Activated CD8-positive, alpha-beta memory T cell treated with anti-CD3 and anti-CD28 coated beads, Interleukin-2, amount 50 U/mL, for 24 hours (primary cell): ENCODE results near the gene PTPN21.
"Not testable (repeated sequence)": the region's sequence is repeated elsewhere in the genome, so short reads cannot be mapped to it uniquely, and the experiment has no call there.

Experiments
- DNase-seq: peaks from one replicate; pipeline ENCODE4 v3.0.0-alpha.2; 2020; ENCODE audit errors: extremely low read depth

PTPN21 gene

GRCh38 chr14:88551980-88552431, 2.8 kb downstream of the PTPN21 start:
- no peak for DNase-seq

GRCh38 chr14:88551094-88551870, 3.5 kb downstream of the PTPN21 start:
- DNase-seq = no peak

- no peak for DNase-seq
These were observed 4.7 kb downstream of the PTPN21 start for GRCh38 chr14:88550078-88550477.

DNA sequence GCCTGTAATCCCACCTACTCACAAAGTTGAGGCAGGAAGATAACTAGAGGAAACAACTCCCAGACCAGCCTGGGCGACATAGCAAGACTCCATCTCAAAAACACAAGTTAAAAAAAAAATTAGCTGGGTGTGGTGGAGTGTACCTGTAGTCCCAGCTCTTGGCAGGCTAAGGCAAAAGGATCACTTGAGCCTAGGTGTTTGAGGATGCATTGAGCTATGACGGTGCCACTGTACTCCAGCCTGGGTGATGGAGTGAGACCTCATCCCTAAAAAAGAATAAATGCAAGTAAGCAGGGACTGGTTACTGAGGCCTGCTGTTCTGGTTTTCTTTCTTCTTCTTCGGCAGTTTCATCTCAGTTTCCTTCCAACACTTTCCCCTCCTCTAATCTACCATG, 7.4 kb downstream of the PTPN21 start:
- DNase-seq = no peak

DNA sequence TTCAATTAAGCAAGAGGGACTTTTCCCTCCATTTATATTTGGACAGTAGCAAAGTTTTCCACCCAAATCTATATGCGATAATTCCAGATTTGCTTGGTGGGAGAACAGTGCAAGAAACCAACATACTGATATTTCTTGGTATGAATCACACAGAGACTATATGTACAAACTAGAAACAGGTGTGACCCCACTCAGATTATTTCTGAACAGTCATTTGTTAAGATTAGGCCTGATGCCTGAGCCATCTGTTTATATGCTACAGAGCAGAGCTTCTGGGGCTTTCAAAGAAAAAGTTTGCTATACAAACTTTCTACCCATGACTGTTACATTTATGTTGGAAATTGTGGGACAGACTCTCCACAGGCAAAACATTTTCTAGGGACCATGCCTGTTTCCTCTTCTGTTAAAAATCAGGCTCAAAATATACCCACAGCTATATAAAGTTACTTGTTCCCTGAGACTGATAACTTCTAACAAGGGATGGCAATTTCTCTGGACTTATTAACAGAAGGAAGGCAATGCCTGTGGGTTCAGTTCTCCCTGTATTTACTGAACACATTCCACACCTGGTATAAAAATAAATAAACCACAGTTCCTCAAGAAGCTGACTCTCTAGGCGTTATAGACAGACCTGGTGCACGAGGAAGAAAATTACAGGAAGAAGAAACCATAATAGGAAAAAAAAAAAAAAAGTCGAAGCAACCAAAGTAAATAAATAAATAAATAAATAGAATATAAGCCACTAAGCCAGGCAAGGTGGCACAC, 8.0 kb downstream of the PTPN21 start:
- DNase-seq = no peak

- DNase-seq = no peak
These were observed 9.6 kb downstream of the PTPN21 start for GRCh38 chr14:88545256-88545655.

DNA sequence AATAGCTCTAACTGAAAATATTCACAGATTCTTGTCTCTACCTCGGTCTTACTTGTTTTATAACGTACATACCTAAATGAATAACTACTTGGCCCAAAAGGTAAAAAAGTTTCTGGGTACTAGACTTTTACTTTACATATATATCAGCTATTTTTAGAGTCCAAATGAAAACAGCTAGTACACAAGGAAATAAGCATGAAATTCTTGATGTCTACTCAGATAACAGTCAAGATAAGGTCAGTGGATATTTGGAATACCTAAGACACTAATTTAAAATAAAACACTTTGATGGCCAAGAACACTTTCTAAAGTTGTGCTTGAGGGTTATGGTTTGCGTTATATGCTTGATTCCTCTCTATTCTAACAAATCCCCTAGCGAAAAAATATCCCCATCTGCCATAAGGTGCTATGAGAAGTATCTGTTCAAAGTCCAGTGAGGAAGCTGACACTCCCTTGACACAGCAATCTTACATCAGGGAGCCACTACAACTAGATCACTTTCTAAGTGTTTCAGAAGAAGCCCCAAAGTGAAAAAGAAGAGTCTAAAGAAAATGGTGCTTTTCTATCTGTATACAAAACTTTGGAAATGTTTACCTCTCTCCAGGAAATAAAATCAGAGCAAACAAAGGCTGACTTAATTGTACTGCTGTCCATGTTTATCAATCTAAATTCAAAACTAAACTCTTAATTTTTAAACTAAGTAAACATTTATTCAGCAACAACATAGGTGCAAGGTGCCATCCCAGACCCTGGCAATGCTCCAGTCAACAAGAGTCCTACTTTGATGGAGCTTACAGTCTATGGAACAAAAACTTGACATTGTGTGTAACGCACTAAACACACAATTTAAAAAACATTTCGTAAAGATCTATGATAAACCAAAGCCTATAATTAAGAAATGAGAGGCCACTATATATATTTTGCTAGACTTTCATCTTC, 11.7 kb downstream of the PTPN21 start:
- DNase-seq = no peak

- no peak for DNase-seq
These were observed 13.5 kb downstream of the PTPN21 start for GRCh38 chr14:88541324-88541723.

GRCh38 chr14:88535813-88536212, 19.0 kb downstream of the PTPN21 start:
- no peak for DNase-seq

DNA sequence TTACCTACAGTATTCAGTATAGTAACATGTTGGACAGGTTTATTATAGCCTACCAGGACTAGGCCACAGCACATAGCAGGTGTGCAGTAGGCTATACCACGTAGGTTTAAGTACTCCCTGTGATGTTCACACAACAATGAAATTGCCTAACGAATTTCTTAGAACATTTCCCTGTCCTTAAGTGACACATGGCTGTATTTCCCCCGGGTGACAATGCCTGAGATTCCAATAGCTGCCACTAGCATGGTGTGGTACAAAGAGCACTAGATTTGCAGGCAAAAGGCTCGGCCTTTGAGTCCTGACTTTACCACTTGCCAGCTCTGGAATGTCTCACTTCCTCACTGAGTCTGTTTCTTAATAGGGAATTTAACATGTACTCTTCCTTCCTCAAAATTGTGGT, 19.7 kb downstream of the PTPN21 start:
- no peak for DNase-seq

DNA sequence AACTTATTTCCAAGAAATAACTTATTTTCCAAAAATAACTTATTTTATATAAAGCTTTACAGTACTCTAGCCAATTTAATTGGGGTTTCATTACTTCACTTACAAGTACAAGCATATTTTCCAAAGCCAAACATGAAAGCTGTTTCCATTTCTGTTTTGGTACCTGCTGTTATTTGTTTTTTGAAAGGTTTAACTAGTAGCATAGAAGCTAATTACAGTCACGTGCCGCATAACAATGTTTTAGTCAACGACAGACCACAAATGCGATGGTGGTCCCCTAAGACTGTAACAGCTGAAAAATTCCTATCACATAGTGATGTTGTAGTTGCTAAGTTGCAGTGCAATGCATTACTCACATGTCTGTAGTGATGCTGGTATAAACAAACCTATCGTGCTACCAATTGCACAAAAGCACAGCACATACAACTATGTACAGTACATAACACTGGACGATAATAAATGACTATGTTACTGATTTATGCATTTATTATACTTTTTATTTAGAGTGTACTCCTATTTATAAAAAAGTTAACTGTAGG, 21.7 kb downstream of the PTPN21 start:
- no peak for DNase-seq

DNA sequence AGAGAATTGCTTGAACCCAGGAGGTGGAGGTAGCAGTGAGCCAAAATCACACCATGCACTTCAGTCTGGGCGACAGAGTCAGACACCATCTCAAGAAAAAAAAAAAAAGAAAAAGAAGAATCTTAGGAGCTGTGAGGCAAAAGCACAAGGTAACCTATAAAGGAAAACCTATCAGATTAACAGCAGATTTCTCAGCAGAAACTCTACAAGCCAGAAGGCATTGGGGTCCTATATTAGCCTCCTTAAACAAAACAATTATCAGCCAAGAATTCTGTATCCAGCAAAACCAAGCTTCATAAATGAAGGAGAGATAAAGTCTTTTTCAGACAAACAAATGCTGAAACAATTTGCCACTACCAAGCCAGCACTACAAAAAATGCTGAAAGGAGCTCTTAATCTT, 24.9 kb downstream of the PTPN21 start:
- DNase-seq = not testable (repeated sequence)

DNA sequence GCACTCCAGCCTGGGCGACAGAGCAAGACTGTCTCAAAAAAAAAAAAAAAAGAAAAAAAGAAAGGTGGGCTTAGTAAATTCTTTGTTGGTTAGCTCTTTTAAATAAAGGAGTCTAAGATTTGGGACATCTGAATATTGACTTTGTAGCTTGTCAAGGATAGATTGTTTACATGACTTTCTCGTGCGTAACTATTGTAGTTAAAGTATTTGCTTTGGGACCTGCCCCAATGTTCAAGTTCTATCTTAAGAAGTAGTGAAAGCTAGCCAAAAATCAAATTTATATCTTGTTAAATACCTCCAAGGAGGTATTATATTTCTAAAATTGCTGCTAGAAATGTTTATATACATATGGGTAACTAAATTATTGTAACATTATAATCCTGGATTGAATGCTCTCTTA, 32.4 kb downstream of the PTPN21 start:
- no peak for DNase-seq

GRCh38 chr14:88521818-88522217, 33.0 kb downstream of the PTPN21 start:
- DNase-seq = no peak

DNA sequence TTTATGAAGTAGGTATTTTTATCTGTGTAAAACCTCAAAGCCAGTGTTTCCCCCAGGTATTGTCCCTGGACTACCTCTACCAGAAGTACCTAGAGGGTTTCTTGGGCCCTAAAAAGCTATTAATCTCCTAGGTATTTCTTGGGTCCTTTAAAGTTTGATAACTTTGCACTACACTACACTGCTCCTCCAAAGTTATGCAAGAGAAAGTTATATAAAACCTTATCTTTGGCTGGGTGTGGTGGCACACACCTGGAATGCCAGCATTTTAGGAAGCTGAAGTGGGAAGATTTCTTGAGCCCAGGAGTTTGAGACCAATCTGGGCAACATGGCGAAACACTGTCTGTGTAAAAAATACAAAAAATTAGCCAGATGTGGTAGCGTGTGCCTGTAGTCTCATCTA, 34.9 kb downstream of the PTPN21 start:
- DNase-seq = no peak

DNA sequence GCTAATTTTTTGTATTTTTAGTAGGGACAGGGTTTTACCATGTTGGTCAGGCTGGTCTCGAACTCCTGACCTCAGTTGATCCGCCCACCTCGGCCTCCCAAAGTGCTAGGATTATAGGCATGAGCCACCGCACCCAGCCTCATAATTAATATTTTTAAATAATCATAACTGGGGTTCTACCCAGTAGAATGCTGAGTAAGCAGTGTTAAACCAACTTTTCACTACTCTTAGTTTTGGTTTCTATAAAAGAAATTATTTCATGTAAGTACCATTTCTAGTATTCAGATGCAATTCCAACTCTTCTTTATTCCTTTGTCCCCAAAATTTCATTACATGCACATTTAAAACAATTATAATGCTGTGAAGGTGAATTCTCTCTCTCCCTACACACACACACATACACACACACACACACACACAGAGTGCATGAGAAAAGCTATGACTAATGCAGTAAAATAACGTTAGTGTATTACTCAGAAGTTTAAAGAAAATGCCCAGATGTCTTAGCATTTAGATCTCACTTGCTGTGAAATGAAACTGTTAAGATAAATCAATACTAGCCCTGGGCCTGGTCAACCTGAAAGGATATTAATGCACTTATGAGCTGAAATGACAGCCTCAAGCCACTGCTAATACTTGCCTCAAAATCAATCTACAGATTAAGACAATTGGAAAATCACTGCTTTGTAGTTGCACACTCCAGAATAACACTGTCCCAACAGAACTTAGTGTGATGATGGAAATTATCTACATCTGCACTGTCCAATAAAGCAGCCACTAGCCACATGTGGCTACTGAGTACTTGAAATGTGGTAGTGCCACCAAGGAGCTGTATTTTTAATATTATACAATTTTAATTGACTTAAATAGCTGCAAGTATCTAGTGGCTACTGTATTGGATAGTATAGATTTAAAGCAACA, 36.0 kb downstream of the PTPN21 start:
- DNase-seq = no peak

- DNase-seq = no peak
These were observed 37.9 kb downstream of the PTPN21 start for GRCh38 chr14:88516861-88517357.

GRCh38 chr14:88515499-88516221, 39.1 kb downstream of the PTPN21 start:
- DNase-seq = no peak

- no peak for DNase-seq
These were observed 47.6 kb downstream of the PTPN21 start for GRCh38 chr14:88507208-88507607.

DNA sequence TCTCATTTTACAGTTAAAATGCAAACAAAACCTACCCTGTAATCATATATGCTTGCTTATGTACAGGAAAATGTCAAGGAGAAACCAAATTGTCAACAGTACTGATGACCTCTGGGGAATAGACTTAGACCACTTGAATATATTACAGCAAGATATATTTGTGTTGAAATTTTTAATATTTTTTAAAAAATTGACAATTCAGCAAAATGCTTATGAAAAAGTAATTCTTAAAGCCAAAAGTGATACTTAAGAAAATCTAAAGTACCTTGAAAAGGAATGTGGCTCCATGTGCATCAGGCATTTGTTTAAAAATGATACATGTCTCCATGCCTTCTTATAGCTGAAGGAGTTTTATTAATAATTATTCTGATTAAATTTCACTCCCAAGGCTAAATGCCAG, 49.2 kb downstream of the PTPN21 start:
- no peak for DNase-seq
